ENCODE measurements around the gene SHC2. TPM values are rescaled to one million over a fixed set of nuclear protein-coding genes. Genes with fewer than 3 reads are reported as not detected.

SHC2 gene
- total RNA-seq, 3 donors from 2014 or later = 8.3 to 40.6 (median 21.8) TPM

DNA sequence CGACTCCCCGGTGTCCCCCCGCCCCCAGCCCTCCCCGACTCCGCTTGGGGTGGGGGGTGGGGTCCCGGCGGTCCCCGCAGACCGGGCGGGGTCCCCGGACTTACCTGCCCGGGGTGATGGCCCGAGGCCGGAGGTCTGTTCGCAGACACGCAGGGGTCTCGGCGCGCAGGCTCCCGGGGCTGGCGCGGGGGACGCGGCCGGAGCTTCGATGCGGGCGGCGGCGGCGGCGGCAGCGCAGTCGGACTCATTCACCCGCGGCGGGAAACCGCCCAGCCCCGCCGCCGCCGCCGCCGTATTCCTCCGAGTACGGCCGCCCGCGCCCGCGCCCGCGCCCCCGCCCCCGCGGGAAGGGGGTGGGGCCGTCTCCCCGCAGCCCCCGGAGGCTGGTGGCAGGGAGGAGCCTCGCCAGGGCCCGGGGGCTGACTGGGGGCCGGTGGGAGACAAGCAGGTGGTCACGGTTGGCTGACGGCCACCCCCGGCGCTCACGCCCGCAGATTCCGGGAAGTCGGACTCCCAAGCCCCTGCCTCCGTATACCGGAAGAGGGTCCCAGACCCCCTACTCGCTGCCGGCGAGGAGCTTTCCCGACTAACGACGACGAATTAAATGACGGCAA, 51.8 kb downstream of the SHC2 start, which contains the start of gene C2CD4C:
Gene C2CD4C (minus strand): TSS at position 246 of the 614 bp plus-strand sequence. CDS start 786 bp downstream, outside the sequence.
- Histone ChIP-seq H3K4me1 (peaks cover 0 to 6% of the 10 kb centered on the region in 2 donors), H3K27me3 (peaks cover 12 to 68% of the 10 kb centered on the region in 2 donors), H3K36me3 (no peaks in the 10 kb centered on the region), H3K27ac (no peak within 1 kb of the TSS), H3K9me3 (no peaks in the 10 kb centered on the region), H3K4me3 (peak within 1 kb of the TSS; percentile 41 to 70 (median 49))
- TF ChIP-seq POLR2A (IDR thresholded peaks at IDR 0.05) = no peak
- DNase-seq (ENCODE audit: low spot score in 2 of 2) = peak in 1 of 2 donors; percentile 48
- intact Hi-C loops (cut with DNase I; ENCODE audit: low total_unique reads) = loop anchor here (1.0 kb wide), 1 partner anchor 85 kb away; no protein-coding TSS in a partner anchor

- intact Hi-C loops (cut with DNase I; ENCODE audit: low total_unique reads) = no loop called here
- peak overlapping the region; percentile 41 to 70 (median 49) for H3K4me3 ChIP-seq
- H3K4me1 ChIP-seq = peaks cover 0 to 6% of the 10 kb centered on the region in 2 donors
- no peak for TF ChIP-seq POLR2AphosphoS5 (IDR thresholded peaks at IDR 0.05)
- TF ChIP-seq POLR2A (IDR thresholded peaks at IDR 0.05) = no peak
- TF ChIP-seq, protein P1, sequence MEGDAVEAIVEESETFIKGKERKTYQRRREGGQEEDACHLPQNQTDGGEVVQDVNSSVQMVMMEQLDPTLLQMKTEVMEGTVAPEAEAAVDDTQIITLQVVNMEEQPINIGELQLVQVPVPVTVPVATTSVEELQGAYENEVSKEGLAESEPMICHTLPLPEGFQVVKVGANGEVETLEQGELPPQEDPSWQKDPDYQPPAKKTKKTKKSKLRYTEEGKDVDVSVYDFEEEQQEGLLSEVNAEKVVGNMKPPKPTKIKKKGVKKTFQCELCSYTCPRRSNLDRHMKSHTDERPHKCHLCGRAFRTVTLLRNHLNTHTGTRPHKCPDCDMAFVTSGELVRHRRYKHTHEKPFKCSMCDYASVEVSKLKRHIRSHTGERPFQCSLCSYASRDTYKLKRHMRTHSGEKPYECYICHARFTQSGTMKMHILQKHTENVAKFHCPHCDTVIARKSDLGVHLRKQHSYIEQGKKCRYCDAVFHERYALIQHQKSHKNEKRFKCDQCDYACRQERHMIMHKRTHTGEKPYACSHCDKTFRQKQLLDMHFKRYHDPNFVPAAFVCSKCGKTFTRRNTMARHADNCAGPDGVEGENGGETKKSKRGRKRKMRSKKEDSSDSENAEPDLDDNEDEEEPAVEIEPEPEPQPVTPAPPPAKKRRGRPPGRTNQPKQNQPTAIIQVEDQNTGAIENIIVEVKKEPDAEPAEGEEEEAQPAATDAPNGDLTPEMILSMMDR (IDR thresholded peaks at IDR 0.05) = no peak
- H3K36me3 ChIP-seq = no peaks in the 10 kb centered on the region
- H3K27me3 ChIP-seq = peaks cover 13 to 70% of the 10 kb centered on the region in 2 donors
- no peak for DNase-seq (ENCODE audit: low spot score in 2 of 2)
- H3K9me3 ChIP-seq = no peaks in the 10 kb centered on the region
- no peak overlapping the region for H3K27ac ChIP-seq
These were observed 52.4 kb downstream of the SHC2 start for GRCh38 chr19:408441-408901.

DNA sequence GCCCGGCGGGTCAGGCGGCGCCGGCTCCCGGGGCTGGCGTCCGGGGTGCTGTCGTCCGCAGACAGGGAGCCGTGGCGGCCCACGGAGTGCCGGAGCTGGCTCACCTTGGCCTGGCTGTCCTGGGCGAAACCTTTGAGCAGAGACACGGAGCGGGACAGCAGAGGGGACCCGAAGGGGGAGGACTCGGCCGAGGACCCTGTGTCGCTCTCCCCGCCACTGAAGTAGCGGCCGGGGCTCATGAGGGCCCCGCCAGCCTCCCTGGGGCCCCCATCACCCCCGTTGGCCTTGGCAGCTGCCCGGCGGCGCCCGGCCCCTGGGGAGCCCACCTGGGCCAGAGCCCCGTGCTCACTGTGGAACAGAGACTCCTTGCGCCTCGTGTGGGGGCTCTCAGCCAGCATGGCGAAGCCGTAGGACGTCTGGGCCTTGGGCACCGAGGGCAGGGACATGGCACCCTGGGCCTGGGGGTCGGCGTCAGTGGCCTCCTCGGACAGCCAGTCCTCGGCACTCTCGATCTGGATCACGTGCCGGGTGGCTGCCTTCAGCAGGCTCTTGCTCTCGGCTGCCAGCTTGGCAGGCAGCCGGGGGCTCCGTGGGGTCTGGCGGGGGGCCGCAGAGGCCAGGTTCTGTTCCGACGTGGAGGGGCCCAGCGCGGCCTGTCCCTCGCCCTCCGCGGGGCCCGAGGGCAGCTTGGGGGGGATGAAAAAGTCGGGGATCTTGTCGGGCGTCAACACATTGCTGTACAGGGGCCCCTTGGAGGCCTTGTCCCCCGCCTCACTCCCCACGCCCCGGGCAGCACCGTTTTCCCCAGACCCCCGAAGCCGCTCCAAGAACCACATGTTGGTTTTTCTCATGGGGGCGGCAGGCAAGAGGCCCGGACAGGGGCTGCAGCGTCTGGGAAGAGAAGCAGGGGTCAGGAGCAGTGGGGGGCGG, 53.1 kb downstream of the SHC2 start:
- intact Hi-C loops (cut with DNase I; ENCODE audit: low total_unique reads) = no loop called here
- no peaks in the 10 kb centered on the region for H3K9me3 ChIP-seq
- no peak for TF ChIP-seq POLR2AphosphoS5 (IDR thresholded peaks at IDR 0.05)
- TF ChIP-seq, protein P1 (IDR thresholded peaks at IDR 0.05) = no peak
- no peak for TF ChIP-seq POLR2A (IDR thresholded peaks at IDR 0.05)
- H3K4me3 ChIP-seq = peak overlapping the region in 2 of 3 donors; percentile 41 to 70
- peak in 1 of 2 donors; percentile 48 for DNase-seq (ENCODE audit: low spot score in 2 of 2)
- no peak overlapping the region for H3K27ac ChIP-seq
- no peaks in the 10 kb centered on the region for H3K36me3 ChIP-seq
- H3K4me1 ChIP-seq = peaks cover 0 to 6% of the 10 kb centered on the region in 2 donors
- H3K27me3 ChIP-seq = peaks cover 18 to 77% of the 10 kb centered on the region in 2 donors

- intact Hi-C loops (cut with DNase I; ENCODE audit: low total_unique reads) = no loop called here
- Histone ChIP-seq H3K27ac (no peak overlapping the region), H3K27me3 (peaks cover 18 to 76% of the 10 kb centered on the region in 2 donors), H3K4me1 (peaks cover 0 to 6% of the 10 kb centered on the region in 2 donors), H3K9me3 (no peaks in the 10 kb centered on the region), H3K4me3 (no peak overlapping the region), H3K36me3 (no peaks in the 10 kb centered on the region)
- peak in 1 of 2 donors; percentile 17 for DNase-seq (ENCODE audit: low spot score in 2 of 2)
- no peak for TF ChIP-seq POLR2A (IDR thresholded peaks at IDR 0.05)
- TF ChIP-seq POLR2AphosphoS5 (IDR thresholded peaks at IDR 0.05) = no peak
- TF ChIP-seq, protein P1 (IDR thresholded peaks at IDR 0.05) = no peak
These were observed 53.8 kb downstream of the SHC2 start for GRCh38 chr19:406971-407510.

GRCh38 chr19:406135-406781, 54.6 kb downstream of the SHC2 start:
- Histone ChIP-seq H3K36me3 (no peaks in the 10 kb centered on the region), H3K4me3 (no peak overlapping the region), H3K4me1 (peaks cover 0 to 6% of the 10 kb centered on the region in 2 donors), H3K27ac (no peak overlapping the region), H3K9me3 (no peaks in the 10 kb centered on the region), H3K27me3 (peaks cover 21 to 76% of the 10 kb centered on the region in 2 donors)
- peak in 1 of 2 donors; percentile 48 for DNase-seq (ENCODE audit: low spot score in 2 of 2)
- TF ChIP-seq POLR2A (IDR thresholded peaks at IDR 0.05) (no peak), POLR2AphosphoS5 (IDR thresholded peaks at IDR 0.05) (no peak)
- TF ChIP-seq, protein P1 (IDR thresholded peaks at IDR 0.05) = no peak
- intact Hi-C loops (cut with DNase I; ENCODE audit: low total_unique reads) = no loop called here
